A549 (cell line): ENCODE data around the gene SH3TC2. TPM values are rescaled to one million over a fixed set of nuclear protein-coding genes. Genes with fewer than 3 reads are reported as not detected.

Experiments used
- ATAC-seq, 2 experiments: fragments of 200-7000 bp in 1 of 2; fragments of >200 bp in 1 of 2; cut with Nextera tagmentation in 1 of 2; cut with Tn5 transposase in 1 of 2; 3 replicates each; pipeline versions ENCODE4 v1.8.0 to v1.9.1; 2018 to 2020; ENCODE audit warnings: mild to moderate bottlenecking in 1 of 2, moderate library complexity in 1 of 2
- CTCF ChIA-PET: fragments of 300-600 bp; sonication (Branson Sonifier 250); formaldehyde crosslinking; extraction: SDS; loops from one replicate; lab custom pipeline; 2021; ENCODE audit warnings: antibody characterized with exemption, inconsistent platforms; lab: Yijun Ruan, JAX
- POLR2A ChIA-PET: fragments of 350-600 bp; formaldehyde crosslinking; extraction: SDS; loops from one replicate; lab custom pipeline; 2021; ENCODE audit warnings: antibody characterized with exemption, inconsistent platforms; lab: Yijun Ruan, JAX
- DNase-seq, 2 experiments: peaks; one replicate each; pipeline versions ENCODE4 v3.0.0 to v3.0.0-alpha.2; 2011 to 2016; ENCODE audit warnings: low read depth in 1 of 2, low spot score in 1 of 2
- FAIRE-seq: peaks from 2 replicates; lab custom pipeline; 2011; peaks lifted over from hg19 to GRCh38; lab: Jason Lieb, UNC
- H3K27ac ChIP-seq, 2 experiments: fragments of >200 bp; sonication (Bioruptor Twin); formaldehyde crosslinking; 3 replicates each; pipeline ENCODE4 v1.5.1; 2016 to 2017
- H3K4me1 ChIP-seq: fragments of >200 bp; sonication (Bioruptor Twin); formaldehyde crosslinking; 3 replicates; pipeline ENCODE4 v1.6.1; 2016
- H3K4me2 ChIP-seq: fragments of >200 bp; sonication (Bioruptor Twin); formaldehyde crosslinking; 3 replicates; pipeline ENCODE4 v1.6.1; 2016
- H3K4me3 ChIP-seq: fragments of >200 bp; sonication (Bioruptor Twin); formaldehyde crosslinking; 3 replicates; pipeline ENCODE4 v1.5.1; 2016
- H3K9me3 ChIP-seq: fragments of >200 bp; sonication (Bioruptor Twin); formaldehyde crosslinking; 3 replicates; pipeline ENCODE4 v1.6.1; 2016
- ATOH8 ChIP-seq: fragments of 250-450 bp; sonication (Bioruptor Pico); IDR thresholded peaks from 2 replicates; pipeline ENCODE4 v1.5.0; 2020; ENCODE audit warnings: low read depth, mild to moderate bottlenecking, moderate library complexity
- CEBPB ChIP-seq, 2 experiments: fragments of >200 bp in 1 of 2; sonication (Bioruptor Twin) in 1 of 2; formaldehyde crosslinking in 1 of 2; IDR thresholded peaks; 2 replicates each; pipeline ENCODE4 v1.6.1; 2012 to 2016
- EHF ChIP-seq: fragments of 250-450 bp; sonication (Bioruptor Pico); IDR thresholded peaks from 2 replicates; pipeline ENCODE4 v1.5.0; 2020; ENCODE audit warnings: mild to moderate bottlenecking
- EHMT2 ChIP-seq: fragments of 200-600 bp; sonication (generic); IDR thresholded peaks from 2 replicates; pipeline ENCODE4 v1.6.1; 2016; ENCODE audit warnings: antibody characterized with exemption, low read depth, mild to moderate bottlenecking, moderate library complexity
- EP300 ChIP-seq, 2 experiments: fragments of >200 bp; sonication (Bioruptor Twin); formaldehyde crosslinking; IDR thresholded peaks; 2 replicates in 1 of 2; 3 replicates in 1 of 2; pipeline ENCODE4 v1.6.1; 2016 to 2017
- ESRRA ChIP-seq: fragments of 150-350 bp; IDR thresholded peaks from 2 replicates; pipeline ENCODE4 v1.6.1; 2014; ENCODE audit warnings: mild to moderate bottlenecking, low read length, borderline replicate concordance
- FOSL2 ChIP-seq, 2 experiments: fragments of 450-650 bp in 1 of 2; fragments of >200 bp in 1 of 2; sonication (Bioruptor Twin) in 1 of 2; formaldehyde crosslinking; IDR thresholded peaks; 2 replicates each; pipeline versions ENCODE4 v1.5.0 to v1.6.1; 2016 to 2020; ENCODE audit warnings: mild to moderate bottlenecking in 1 of 2, moderate library complexity in 1 of 2
- FOXS1 ChIP-seq: fragments of 250-450 bp; sonication (Bioruptor Pico); IDR thresholded peaks from 2 replicates; pipeline ENCODE4 v1.5.0; 2020; ENCODE audit warnings: mild to moderate bottlenecking, moderate library complexity
- HDAC2 ChIP-seq: fragments of 200-600 bp; sonication (generic); IDR thresholded peaks from 2 replicates; pipeline ENCODE4 v1.6.1; 2016
- HEYL ChIP-seq: fragments of 250-450 bp; sonication (Bioruptor Pico); IDR thresholded peaks from 2 replicates; pipeline ENCODE4 v1.8.0; 2021; ENCODE audit warnings: mild to moderate bottlenecking, moderate library complexity
- HOXB13 ChIP-seq: fragments of 250-450 bp; sonication (Bioruptor Pico); IDR thresholded peaks from 2 replicates; pipeline ENCODE4 v1.5.0; 2020; ENCODE audit warnings: low read depth, mild to moderate bottlenecking, moderate library complexity
- JUNB ChIP-seq: fragments of >200 bp; sonication (Bioruptor Twin); formaldehyde crosslinking; IDR thresholded peaks from 2 replicates; pipeline ENCODE4 v1.6.1; 2016
- NFE2L2 ChIP-seq: fragments of 150-350 bp; conservative IDR thresholded peaks from 2 replicates; pipeline ENCODE4 v1.6.1; 2014; ENCODE audit warnings: low read length
- NPAS2 ChIP-seq: fragments of 250-450 bp; sonication (Bioruptor Pico); IDR thresholded peaks from 2 replicates; pipeline ENCODE4 v1.8.0; 2022; ENCODE audit warnings: mild to moderate bottlenecking, moderate library complexity, borderline replicate concordance
- PHF8 ChIP-seq: fragments of 200-600 bp; sonication (generic); IDR thresholded peaks from 2 replicates; pipeline ENCODE4 v1.6.1; 2016; ENCODE audit warnings: low read depth, mild to moderate bottlenecking, antibody characterized with exemption, moderate library complexity, borderline replicate concordance
- POLR2AphosphoS2 ChIP-seq: conservative IDR thresholded peaks from 2 replicates; pipeline ENCODE4 v1.6.1; 2012; ENCODE audit warnings: low read length, improper control_type of control experiment, inconsistent platforms
- RAD21 ChIP-seq, 2 experiments: fragments of >200 bp in 1 of 2; sonication (Bioruptor Twin) in 1 of 2; formaldehyde crosslinking in 1 of 2; IDR thresholded peaks in 1 of 2; conservative IDR thresholded peaks in 1 of 2; 2 replicates in 1 of 2; 3 replicates in 1 of 2; pipeline ENCODE4 v1.6.1; 2012 to 2018; ENCODE audit warnings: inconsistent platforms in 1 of 2
- RCOR1 ChIP-seq: fragments of 150-350 bp; IDR thresholded peaks from 2 replicates; pipeline ENCODE4 v1.6.1; 2014; ENCODE audit warnings: antibody characterized with exemption, low read length, low read depth
- RFX5 ChIP-seq: fragments of 450-650 bp; IDR thresholded peaks from 2 replicates; pipeline ENCODE4 v1.7.1; 2014; ENCODE audit warnings: antibody characterized with exemption, mild to moderate bottlenecking, moderate library complexity
- RNF2 ChIP-seq: fragments of 200-600 bp; sonication (generic); IDR thresholded peaks from 2 replicates; pipeline ENCODE4 v1.6.1; 2016; ENCODE audit warnings: low read depth, mild to moderate bottlenecking, antibody characterized with exemption, moderate library complexity, borderline replicate concordance
- SREBF2 ChIP-seq: fragments of 450-650 bp; IDR thresholded peaks from 2 replicates; pipeline ENCODE4 v1.6.1; 2014; ENCODE audit warnings: mild to moderate bottlenecking, moderate library complexity
- TP53 ChIP-seq: fragments of 250-450 bp; sonication (Bioruptor Pico); IDR thresholded peaks from 2 replicates; pipeline ENCODE4 v1.5.0; 2021; ENCODE audit warnings: mild to moderate bottlenecking, moderate library complexity
- ZNF302 ChIP-seq: fragments of 250-450 bp; sonication (Bioruptor Pico); IDR thresholded peaks from 2 replicates; pipeline ENCODE4 v1.9.0; 2021; ENCODE audit warnings: inconsistent platforms, mild to moderate bottlenecking, moderate library complexity
- WGBS: methylation state at CpG from one replicate; pipeline ENCODE4 v1.1.6; 2017; ENCODE audit errors: missing lambda C conversion rate; 5-methylcytosine and 5-hydroxymethylcytosine counted together
- polyA plus RNA-seq, 4 experiments: library from polyadenylated mRNA; depleted of rRNA in 3 of 4; stranded (reverse); fragments of >200 nt; fragmentation: RNase III in 1 of 4; extraction: RNeasy Plus Mini Kit Qiagen cat#74134 plus additional on column Dnase treatment in 1 of 4; gene quantifications; 2 replicates in 3 of 4; 3 replicates in 1 of 4; pipeline ENCODE4 v1.2.3, GENCODE V29; 2011 to 2017
- TF ChIP-seq, protein P1 (sequence below): fragments of >200 bp; sonication (Bioruptor Twin); formaldehyde crosslinking; IDR thresholded peaks from 2 replicates; pipeline ENCODE4 v1.6.1; 2016

The SH3TC2 gene
- polyA plus RNA-seq, 2 of the 4 experiments (the other 2 are of a cell fraction): 0.06 to 0.34 TPM

DNA sequence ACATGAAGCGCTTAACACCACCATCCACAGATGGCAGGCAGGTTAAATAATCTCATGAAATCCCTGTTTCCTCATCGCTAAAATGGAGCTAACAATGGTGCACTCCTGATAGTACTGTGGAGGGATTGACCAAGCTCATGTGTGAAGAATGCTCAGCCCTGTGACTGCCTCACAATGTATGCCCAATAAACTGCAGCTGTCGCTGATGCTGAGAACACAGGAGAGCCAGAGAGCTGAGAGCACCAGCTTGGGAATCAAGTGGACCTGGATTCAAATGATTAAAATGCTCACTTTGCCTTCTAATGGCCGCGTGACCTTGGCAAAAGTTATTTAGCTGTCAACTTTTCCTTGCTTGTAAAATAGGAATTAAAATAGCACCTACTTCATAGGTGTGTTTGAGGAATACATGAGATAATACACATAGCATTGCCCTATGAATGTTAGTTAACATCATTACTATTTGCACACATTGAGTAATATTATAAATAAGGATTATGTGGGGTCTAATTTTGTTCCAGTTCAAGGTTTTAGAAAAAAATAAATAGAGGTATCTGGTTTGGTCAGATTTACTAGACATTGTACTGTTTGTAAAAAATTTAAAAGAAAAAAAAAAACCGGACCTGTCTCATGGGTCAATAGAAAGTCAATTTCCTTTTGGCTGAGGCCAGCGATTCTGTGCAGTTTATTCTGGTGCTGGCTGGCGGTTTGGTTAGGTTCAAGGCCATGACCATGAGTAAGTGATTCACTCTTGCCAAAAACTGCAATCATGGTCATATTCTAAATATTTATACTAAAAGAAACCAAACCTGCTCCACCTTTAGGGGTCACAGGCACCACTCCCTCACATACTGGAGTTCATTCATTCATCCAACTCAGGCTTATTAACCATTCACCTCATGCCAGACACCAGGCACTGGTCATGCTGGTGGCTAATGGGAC, 101.3 kb downstream of the SH3TC2 start:
- WGBS: 72% methylated on average over 8 of the region's 8 CpGs
- ATAC-seq (no peak), DNase-seq (no peak), FAIRE-seq (no peak)
- Histone ChIP-seq H3K27ac (no peak overlapping the region), H3K4me1 (peaks cover 15% of the 10 kb centered on the region), H3K4me2 (no peak overlapping the region), H3K9me3 (no peaks in the 10 kb centered on the region), H3K4me3 (no peak overlapping the region)
- ChIA-PET CTCF (interaction anchor here (0.8 to 1.8 kb wide), 9 partner anchors 11 to 230 kb away, joined by 3 to 6 read pairs (median 3); no protein-coding TSS in a partner anchor), POLR2A (no interaction called here)
- TF ChIP-seq RFX5 (no peak), PHF8 (no peak), ZNF302 (CRISPR knock-in tag) (no peak), RCOR1 (no peak), EHF (CRISPR knock-in tag) (no peak), FOSL2 (IDR thresholded peaks at IDR 0.05) (no peak), FOSL2 (CRISPR knock-in tag; IDR thresholded peaks at IDR 0.05) (no peak), RNF2 (no peak), HDAC2 (no peak), EHMT2 (no peak), CEBPB (IDR thresholded peaks at IDR 0.05) (no peak), HEYL (CRISPR knock-in tag) (no peak), JUNB (no peak), SREBF2 (no peak), FOXS1 (CRISPR knock-in tag) (no peak)
- TF ChIP-seq, protein P1, sequence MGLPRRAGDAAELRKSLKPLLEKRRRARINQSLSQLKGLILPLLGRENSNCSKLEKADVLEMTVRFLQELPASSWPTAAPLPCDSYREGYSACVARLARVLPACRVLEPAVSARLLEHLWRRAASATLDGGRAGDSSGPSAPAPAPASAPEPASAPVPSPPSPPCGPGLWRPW: no peak

GRCh38 chr5:148960070-148960769, 102.6 kb downstream of the SH3TC2 start:
- Histone ChIP-seq H3K9me3 (no peaks in the 10 kb centered on the region), H3K4me1 (peaks cover 3% of the 10 kb centered on the region), H3K4me3 (no peak overlapping the region), H3K27ac (no peak overlapping the region), H3K4me2 (no peak overlapping the region)
- ChIA-PET CTCF (interaction anchor here (0.6 to 4.2 kb wide), 8 partner anchors 13 to 229 kb away, joined by 3 to 23 read pairs (median 4); partner anchors contain the start of gene ABLIM3), POLR2A (no interaction called here)
- DNase-seq: no peak
- ATAC-seq: no peak
- TF ChIP-seq NPAS2: no peak
- no peak for TF ChIP-seq HOXB13 (CRISPR knock-in tag)
- TF ChIP-seq POLR2AphosphoS2: no peak
- TF ChIP-seq FOSL2 (IDR thresholded peaks at IDR 0.05): no peak
- no peak for TF ChIP-seq FOSL2 (CRISPR knock-in tag; IDR thresholded peaks at IDR 0.05)
- TF ChIP-seq ATOH8 (CRISPR knock-in tag): no peak
- no peak for TF ChIP-seq EP300 (IDR thresholded peaks at IDR 0.05)
- no peak for TF ChIP-seq RCOR1
- TF ChIP-seq ESRRA: no peak
- TF ChIP-seq RAD21 (conservative IDR thresholded peaks at IDR 0.05 in 1 of 2, IDR thresholded peaks at IDR 0.05 in 1 of 2): no peak
- no peak for TF ChIP-seq NFE2L2
- TF ChIP-seq TP53 (CRISPR knock-in tag): no peak
- WGBS: 66% methylated on average over 6 of the region's 6 CpGs
- FAIRE-seq: no peak
